ENCODE results near the gene RECQL5. TPM values are rescaled to one million over a fixed set of nuclear protein-coding genes. Genes with fewer than 3 reads are reported as not detected.

RECQL5 gene
- total and polyA plus RNA-seq, 2 donors (not counting 1 experiment from before 2014, with no cell fraction given) = 58.5 to 70.5 TPM

- H4K20me1 ChIP-seq (ENCODE audit: control insufficient read depth, insufficient read depth, low read length, poor library complexity, severe bottlenecking) = no peaks in the 10 kb centered on the region
- H3K9ac ChIP-seq (ENCODE audit: low read length) = no peak overlapping the region
- intact Hi-C loops (cut with micrococcal nuclease) = no loop called here
- H3K36me3 ChIP-seq (replicated peaks in 1 of 2; ENCODE audit: control extremely low read depth in 1 of 2, control insufficient read depth in 1 of 2, extremely low read depth in 1 of 2, insufficient read depth in 2 of 2, low read length in 1 of 2) = peaks cover 1 to 57% of the 10 kb centered on the region in 2 experiments
- no peak overlapping the region for H3K4me2 ChIP-seq (replicated peaks; ENCODE audit: low read depth, low read length, poor library complexity, severe bottlenecking)
- ATAC-seq (ENCODE audit: low read depth) (no peak), DNase-seq (no peak)
- H3K9me3 ChIP-seq (ENCODE audit: control extremely low read depth in 1 of 3, control insufficient read depth in 2 of 3, insufficient read depth in 1 of 3, low read length in 2 of 3) = no peaks in the 10 kb centered on the region
- TF ChIP-seq CTCF (IDR thresholded peaks at IDR 0.05) (no peak), EZH2 (IDR thresholded peaks at IDR 0.05; ENCODE audit: borderline replicate concordance, insufficient read depth, low read depth, low read length, poor library complexity, severe bottlenecking) (no peak)
- no peaks in the 10 kb centered on the region for H3K27me3 Mint-ChIP-seq
- H3K27ac ChIP-seq (ENCODE audit: low read length in 2 of 2) = no peak overlapping the region
- H3K4me3 Mint-ChIP-seq = no peak overlapping the region
- no peak overlapping the region for H3K4me3 ChIP-seq (ENCODE audit: control extremely low read depth in 1 of 5, extremely low read depth in 1 of 5, insufficient read depth in 1 of 5, low read depth in 2 of 5, low read length in 4 of 5)
- H3K4me1 ChIP-seq (ENCODE audit: control insufficient read depth in 2 of 2, insufficient read depth in 2 of 2, low read length in 2 of 2) = no peaks in the 10 kb centered on the region
- CTCF ChIA-PET = no interaction called here
- 83% methylated on average over 12 of the region's 12 CpGs for WGBS (ENCODE audit: insufficient coverage)
- POLR2A ChIA-PET = no interaction called here
- no peak overlapping the region for H3K27ac Mint-ChIP-seq
- no peaks in the 10 kb centered on the region for H3K79me2 ChIP-seq (ENCODE audit: control insufficient read depth, insufficient read depth, low read length)
- no peaks in the 10 kb centered on the region for H3K27me3 ChIP-seq (replicated peaks in 1 of 4; ENCODE audit: control extremely low read depth in 1 of 4, control insufficient read depth in 3 of 4, insufficient read depth in 4 of 4, low read length in 3 of 4)
- no peaks in the 10 kb centered on the region for H3K9me3 Mint-ChIP-seq (ENCODE audit: insufficient read depth)
- H3K4me1 Mint-ChIP-seq = no peaks in the 10 kb centered on the region
- H2AFZ ChIP-seq (ENCODE audit: insufficient read depth, low read depth, low read length, poor library complexity, severe bottlenecking) = no peak overlapping the region
Observed at GRCh38 chr17:75614006-75614405, 52.9 kb downstream of the RECQL5 start.

DNA sequence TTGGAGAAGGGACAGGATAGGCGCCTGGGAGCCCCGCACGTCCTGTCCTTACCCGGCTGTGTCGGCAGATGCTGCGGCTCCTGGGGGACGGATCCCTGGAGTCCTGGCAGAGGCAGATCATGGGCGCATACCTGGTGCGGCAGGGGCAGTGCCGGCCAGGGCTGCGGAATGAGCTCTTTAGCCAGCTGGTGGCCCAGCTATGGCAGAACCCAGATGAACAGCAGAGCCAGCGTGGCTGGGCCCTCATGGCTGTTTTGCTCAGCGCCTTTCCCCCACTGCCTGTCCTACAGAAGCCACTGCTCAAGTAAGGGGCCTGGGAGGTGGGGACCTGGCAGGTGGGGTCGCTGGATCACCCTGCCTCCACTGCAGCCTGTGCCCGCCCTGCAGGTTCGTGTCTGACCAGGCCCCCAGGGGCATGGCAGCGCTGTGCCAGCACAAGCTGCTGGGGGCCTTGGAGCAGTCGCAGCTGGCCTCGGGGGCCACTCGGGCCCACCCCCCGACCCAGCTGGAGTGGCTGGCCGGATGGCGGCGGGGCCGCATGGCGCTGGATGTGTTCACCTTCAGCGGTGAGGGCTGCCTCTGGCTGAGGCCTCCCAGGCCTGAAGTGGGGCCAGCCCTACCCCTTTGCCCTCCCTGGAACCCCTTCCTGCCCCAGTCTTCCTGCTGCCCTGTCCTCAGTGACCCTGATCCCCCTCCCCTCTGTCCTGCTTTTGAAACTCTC lies 53.9 kb downstream of the RECQL5 start:
- Histone ChIP-seq H3K27me3 (replicated peaks in 1 of 4; ENCODE audit: control extremely low read depth in 1 of 4, control insufficient read depth in 3 of 4, insufficient read depth in 4 of 4, low read length in 3 of 4) (no peaks in the 10 kb centered on the region), H3K9ac (ENCODE audit: low read length) (no peak overlapping the region), H2AFZ (ENCODE audit: insufficient read depth, low read depth, low read length, poor library complexity, severe bottlenecking) (no peak overlapping the region), H3K79me2 (ENCODE audit: control insufficient read depth, insufficient read depth, low read length) (no peaks in the 10 kb centered on the region), H3K4me1 (ENCODE audit: control insufficient read depth in 2 of 2, insufficient read depth in 2 of 2, low read length in 2 of 2) (no peaks in the 10 kb centered on the region), H3K9me3 (ENCODE audit: control extremely low read depth in 1 of 3, control insufficient read depth in 2 of 3, insufficient read depth in 1 of 3, low read length in 2 of 3) (no peaks in the 10 kb centered on the region), H3K36me3 (replicated peaks in 1 of 2; ENCODE audit: control extremely low read depth in 1 of 2, control insufficient read depth in 1 of 2, extremely low read depth in 1 of 2, insufficient read depth in 2 of 2, low read length in 1 of 2) (peaks cover 1 to 55% of the 10 kb centered on the region in 2 experiments), H3K4me2 (replicated peaks; ENCODE audit: low read depth, low read length, poor library complexity, severe bottlenecking) (no peak overlapping the region), H4K20me1 (ENCODE audit: control insufficient read depth, insufficient read depth, low read length, poor library complexity, severe bottlenecking) (no peaks in the 10 kb centered on the region), H3K4me3 (ENCODE audit: control extremely low read depth in 1 of 5, extremely low read depth in 1 of 5, insufficient read depth in 1 of 5, low read depth in 2 of 5, low read length in 4 of 5) (no peak overlapping the region), H3K27ac (ENCODE audit: low read length in 2 of 2) (no peak overlapping the region)
- ATAC-seq (ENCODE audit: low read depth) = no peak
- WGBS (ENCODE audit: insufficient coverage) = 92% methylated on average over 24 of the region's 27 CpGs
- H3K27ac Mint-ChIP-seq = no peak overlapping the region
- intact Hi-C loops (cut with micrococcal nuclease) = no loop called here
- ChIA-PET CTCF (interaction anchor here (1.2 kb wide), 1 partner anchor 20 kb away, joined by 4 read pairs; the partner anchor contains the start of gene SMIM5), POLR2A (no interaction called here)
- H3K9me3 Mint-ChIP-seq (ENCODE audit: insufficient read depth) = no peaks in the 10 kb centered on the region
- H3K27me3 Mint-ChIP-seq = no peaks in the 10 kb centered on the region
- TF ChIP-seq EZH2 (IDR thresholded peaks at IDR 0.05; ENCODE audit: borderline replicate concordance, insufficient read depth, low read depth, low read length, poor library complexity, severe bottlenecking) (no peak), CTCF (IDR thresholded peaks at IDR 0.05) (no peak)
- H3K4me1 Mint-ChIP-seq = no peaks in the 10 kb centered on the region
- DNase-seq = no peak
- no peak overlapping the region for H3K4me3 Mint-ChIP-seq
